ENCODE data around the gene AGBL4.

The AGBL4 gene

DNA sequence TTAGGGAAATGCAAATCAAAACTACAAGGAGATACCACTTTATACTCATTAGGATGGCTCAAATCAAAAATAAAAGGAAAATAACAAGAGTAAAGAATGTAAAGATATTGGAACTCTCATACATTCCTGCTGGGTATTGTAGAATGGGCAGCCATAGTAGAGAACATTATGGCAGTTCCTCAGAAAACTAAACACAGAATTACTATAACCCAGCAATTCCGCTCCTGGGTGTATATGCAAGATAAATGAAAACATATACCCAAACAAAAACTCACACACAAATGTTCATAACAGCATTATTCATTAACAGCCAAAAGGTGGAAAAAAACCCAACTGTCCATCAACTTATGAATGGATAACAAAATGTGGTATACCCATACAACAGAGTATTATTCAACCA lies 1258.4 kb downstream of the AGBL4 start:
- DNase-seq (ENCODE audit: low read depth): no peak
- no peak overlapping the region for H3K4me3 ChIP-seq (ENCODE audit: low read length)

DNA sequence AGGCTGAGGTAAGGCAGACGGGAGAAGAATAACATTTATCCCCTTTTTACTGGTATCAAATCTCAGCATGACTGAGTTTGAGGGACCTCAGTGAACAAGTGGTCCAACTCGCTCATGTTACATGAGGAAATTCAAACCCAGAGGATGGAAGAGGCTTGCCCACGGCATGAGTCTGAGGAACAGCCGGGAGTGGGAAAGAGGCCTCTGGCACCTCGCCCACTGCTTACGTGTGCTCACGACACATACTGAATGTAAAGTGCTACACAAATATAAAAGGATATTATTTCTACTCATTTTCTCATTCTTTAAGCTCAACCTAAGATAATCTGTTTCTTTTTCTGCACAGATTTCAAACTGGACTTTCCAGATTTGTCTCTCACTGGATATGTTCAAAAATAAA lies 1261.8 kb downstream of the AGBL4 start:
- TF ChIP-seq, protein P1, sequence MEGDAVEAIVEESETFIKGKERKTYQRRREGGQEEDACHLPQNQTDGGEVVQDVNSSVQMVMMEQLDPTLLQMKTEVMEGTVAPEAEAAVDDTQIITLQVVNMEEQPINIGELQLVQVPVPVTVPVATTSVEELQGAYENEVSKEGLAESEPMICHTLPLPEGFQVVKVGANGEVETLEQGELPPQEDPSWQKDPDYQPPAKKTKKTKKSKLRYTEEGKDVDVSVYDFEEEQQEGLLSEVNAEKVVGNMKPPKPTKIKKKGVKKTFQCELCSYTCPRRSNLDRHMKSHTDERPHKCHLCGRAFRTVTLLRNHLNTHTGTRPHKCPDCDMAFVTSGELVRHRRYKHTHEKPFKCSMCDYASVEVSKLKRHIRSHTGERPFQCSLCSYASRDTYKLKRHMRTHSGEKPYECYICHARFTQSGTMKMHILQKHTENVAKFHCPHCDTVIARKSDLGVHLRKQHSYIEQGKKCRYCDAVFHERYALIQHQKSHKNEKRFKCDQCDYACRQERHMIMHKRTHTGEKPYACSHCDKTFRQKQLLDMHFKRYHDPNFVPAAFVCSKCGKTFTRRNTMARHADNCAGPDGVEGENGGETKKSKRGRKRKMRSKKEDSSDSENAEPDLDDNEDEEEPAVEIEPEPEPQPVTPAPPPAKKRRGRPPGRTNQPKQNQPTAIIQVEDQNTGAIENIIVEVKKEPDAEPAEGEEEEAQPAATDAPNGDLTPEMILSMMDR (IDR thresholded peaks at IDR 0.05; ENCODE audit: insufficient read depth, low read depth, low read length, missing control alignments): no peak
- no peak overlapping the region for H3K4me3 ChIP-seq (ENCODE audit: low read length)
- peak; percentile 11 for DNase-seq (ENCODE audit: low read depth)

More for the DNA sequence above, 1258.4 kb downstream of the AGBL4 start:
- TF ChIP-seq, protein P1 (IDR thresholded peaks at IDR 0.05; ENCODE audit: insufficient read depth, low read depth, low read length, missing control alignments): no peak

DNA sequence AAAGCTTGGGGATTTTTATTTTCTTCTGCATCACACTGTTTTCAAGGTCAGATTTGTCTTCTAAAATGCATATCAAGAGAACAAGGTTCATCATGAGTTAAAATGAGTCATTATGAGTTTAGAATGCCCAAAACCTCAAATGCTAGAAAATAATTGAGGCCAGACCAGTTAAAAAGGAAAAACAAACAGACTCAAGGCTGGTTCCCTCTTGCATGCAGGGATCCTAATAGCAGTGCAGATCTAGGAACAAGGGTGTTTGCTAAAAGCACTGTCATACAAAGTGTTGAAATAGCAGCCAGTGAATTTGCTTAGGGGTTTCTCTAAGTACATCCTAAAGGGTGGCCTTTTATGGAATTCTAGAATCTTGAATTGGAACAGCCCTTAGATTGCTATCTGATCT lies 1262.3 kb downstream of the AGBL4 start:
- TF ChIP-seq, protein P1 (IDR thresholded peaks at IDR 0.05; ENCODE audit: insufficient read depth, low read depth, low read length, missing control alignments): no peak
- no peak for DNase-seq (ENCODE audit: low read depth)
- no peak overlapping the region for H3K4me3 ChIP-seq (ENCODE audit: low read length)

DNA sequence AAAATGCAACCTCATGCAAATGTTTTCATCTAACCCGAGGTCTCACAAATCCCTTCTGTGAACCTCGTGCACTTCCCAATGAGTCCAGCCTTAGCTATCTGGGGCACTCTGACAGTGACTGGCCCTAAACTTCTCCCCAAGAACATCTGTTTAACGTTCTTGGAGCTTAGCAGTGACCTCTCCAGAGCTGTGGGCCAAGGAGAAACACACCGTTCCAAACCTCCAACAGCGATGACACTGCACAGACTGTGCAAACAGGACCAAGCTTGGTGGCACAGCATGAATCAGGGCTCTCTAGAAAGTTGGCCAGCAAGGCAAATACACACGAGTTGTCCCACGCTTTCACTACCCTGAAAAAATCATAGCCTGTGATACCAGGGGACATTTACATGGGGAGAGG lies 1262.9 kb downstream of the AGBL4 start:
- H3K4me3 ChIP-seq (ENCODE audit: low read length): no peak overlapping the region
- TF ChIP-seq, protein P1 (IDR thresholded peaks at IDR 0.05; ENCODE audit: insufficient read depth, low read depth, low read length, missing control alignments): no peak

DNA sequence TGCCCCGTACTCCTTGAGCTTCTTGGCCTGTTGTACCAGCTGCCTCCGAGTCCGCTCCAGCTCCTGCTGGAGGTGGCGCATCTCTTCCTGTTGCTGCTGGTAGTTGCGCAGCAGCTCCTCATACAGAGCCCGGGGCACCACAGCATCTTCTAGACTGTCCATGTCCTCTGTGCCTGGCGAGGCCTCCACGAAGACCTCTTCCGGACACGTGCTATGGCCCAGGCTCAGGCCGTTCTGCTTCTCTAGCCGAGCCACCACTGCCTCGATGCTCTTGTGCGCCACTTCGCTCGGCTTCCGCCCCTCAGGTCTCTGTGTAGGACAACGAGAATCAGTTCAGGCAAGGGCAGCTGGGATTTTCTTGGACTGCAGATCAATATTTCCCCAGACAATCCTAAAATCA lies 1264.8 kb downstream of the AGBL4 start:
- H3K4me3 ChIP-seq (ENCODE audit: low read length): no peak overlapping the region
- DNase-seq (ENCODE audit: low read depth): no peak
- TF ChIP-seq, protein P1 (IDR thresholded peaks at IDR 0.05; ENCODE audit: insufficient read depth, low read depth, low read length, missing control alignments): no peak

More for the DNA sequence above, 1262.9 kb downstream of the AGBL4 start:
- DNase-seq (ENCODE audit: low read depth): no peak

DNA sequence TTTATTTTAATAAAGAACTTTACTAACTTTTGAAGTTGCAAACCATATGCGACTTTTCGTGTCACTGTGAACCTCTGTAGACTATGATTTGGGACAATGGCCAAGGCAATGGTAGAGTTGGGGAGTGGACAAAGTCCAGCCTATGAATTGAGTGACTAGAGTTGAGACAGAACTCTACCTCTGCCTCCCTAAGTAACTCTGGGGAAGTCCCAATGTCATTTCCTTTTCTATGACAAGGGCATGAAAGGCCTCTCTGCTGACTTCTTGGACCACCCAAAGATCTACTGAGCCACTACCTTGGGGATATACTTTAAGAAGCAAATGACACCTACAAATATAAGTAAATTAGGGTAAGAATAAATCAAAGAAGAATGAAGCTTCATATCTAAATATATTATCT lies 1266.4 kb downstream of the AGBL4 start:
- TF ChIP-seq, protein P1 (IDR thresholded peaks at IDR 0.05; ENCODE audit: insufficient read depth, low read depth, low read length, missing control alignments): no peak
- DNase-seq (ENCODE audit: low read depth): no peak
- no peak overlapping the region for H3K4me3 ChIP-seq (ENCODE audit: low read length)

DNA sequence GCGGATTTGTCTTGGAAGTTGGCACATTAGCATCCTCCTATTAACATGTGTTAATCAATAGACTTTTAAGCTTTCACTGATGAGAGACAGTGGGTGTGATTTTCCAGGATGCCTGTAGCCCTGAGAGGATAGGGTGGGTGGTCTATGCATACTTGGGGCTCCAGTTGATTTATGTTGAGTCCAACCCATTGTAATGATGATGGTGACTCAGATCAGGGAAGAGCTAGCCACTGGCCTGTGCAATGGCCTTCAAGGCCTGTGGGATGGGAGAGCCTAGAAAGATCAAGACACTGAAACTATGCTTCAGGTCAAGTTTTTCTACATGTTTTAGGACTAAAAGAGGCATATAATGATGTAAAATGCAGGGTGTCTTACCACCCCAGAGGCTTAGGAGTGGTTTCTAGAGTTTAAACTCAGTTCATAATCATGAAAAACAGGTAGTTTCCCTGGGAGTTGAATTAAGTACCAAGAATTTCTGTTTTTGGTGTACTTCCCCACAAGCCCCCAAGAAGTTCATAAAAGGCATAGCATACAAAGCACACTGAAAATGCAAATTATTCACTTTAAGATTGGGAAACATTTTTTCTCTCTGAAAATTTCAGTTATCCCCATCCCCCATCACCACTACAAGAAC lies 1267.0 kb downstream of the AGBL4 start:
- H3K4me3 ChIP-seq (ENCODE audit: low read length): no peak overlapping the region
- no peak for DNase-seq (ENCODE audit: low read depth)
- TF ChIP-seq, protein P1 (IDR thresholded peaks at IDR 0.05; ENCODE audit: insufficient read depth, low read depth, low read length, missing control alignments): no peak
